CD4-positive, alpha-beta T cell treated with Interleukin-4 for 4 hours (primary cell): ENCODE measurements around the gene EIF2B5.
"Not testable (repeated sequence)": the region's sequence is repeated elsewhere in the genome, so short reads cannot be mapped to it uniquely, and the experiment has no call there.

Experiments
- DNase-seq: peaks from one replicate; pipeline ENCODE4 v3.0.0-alpha.2; 2020

EIF2B5 gene

DNA sequence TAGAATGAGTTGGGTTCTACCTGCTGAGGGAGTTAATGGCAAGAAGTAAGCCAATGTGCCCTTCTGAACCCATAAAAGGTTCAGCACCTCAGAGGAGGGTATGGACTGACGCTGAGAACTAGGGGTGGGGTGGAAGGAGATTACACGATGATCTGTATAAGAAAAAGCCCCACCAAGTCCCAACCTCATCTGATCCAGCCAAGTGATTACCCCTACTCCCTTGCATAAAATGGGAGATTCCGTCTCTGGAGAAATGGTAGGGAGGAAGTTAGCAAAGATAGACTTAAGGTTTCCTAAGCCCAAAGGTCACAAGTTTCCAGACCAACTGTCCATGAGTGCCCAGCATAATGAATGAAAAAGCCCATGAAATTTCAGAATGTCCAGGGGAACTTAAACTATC lies 12.9 kb downstream of the EIF2B5 start:
- no peak for DNase-seq

- no peak for DNase-seq
These were observed 14.0 kb downstream of the EIF2B5 start for GRCh38 chr3:184149123-184149522.

DNA sequence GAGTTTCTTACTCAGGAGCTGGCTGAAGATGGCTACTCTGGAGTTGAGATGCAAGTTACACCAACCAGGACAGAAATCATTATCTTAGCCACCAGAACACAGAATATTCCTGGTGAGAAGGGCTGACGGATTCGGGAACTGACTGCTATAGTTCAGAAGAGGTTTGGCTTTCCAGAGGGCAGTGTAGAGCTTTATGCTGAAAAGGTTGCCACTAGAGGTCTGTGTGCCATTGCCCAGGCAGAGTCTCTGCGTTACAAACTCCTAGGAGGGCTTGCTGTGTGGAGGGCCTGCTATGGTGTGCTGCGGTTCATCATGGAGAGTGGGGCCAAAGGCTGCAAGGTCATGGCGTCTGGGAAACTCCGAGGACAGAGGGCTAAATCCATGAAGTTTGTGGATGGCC lies 14.6 kb downstream of the EIF2B5 start:
- not testable (repeated sequence) for DNase-seq

DNA sequence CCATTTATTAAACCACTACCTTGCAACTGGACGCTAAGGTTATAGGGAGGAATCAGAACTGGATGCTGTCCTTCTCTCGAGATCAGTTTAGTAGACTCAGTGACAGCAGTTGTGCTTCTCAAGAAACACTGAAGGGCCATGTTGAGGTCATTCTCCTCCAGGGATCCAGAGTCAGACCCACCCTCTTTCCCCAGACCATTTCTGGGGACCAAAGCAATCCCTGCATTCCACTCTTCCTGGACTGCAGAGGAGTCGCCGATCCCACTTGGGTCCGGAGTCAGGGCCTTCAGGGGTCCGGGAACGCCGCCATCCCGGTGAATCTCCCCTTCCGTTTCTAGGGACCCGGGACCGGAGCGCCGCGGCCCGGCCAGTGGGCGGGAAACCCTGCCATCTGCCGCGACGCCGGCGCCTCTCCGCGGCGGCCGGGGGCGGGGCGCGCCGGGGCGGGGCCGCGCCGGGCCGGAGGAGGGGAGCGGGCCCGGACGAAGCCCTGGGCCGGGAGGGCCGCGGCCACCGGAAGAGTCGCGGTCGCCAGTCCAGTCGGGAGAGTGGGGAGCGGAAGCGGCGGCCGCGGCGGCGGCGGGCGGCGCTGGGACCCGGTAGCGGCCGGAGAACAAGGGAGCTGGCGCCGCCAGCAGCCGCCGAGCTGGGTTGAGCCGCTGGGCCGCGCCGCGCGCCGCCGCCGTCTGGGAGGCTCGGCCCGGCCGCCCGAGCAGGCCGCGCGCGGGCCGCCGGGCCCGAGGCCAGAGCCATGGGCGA lies 19.9 kb downstream of the EIF2B5 start, which contains the start of gene DVL3:
Gene DVL3 (plus strand): TSS at position 493 of the 759 bp plus-strand sequence. CDS start 259 bp downstream, at position 752.
- no peak for DNase-seq

DNA sequence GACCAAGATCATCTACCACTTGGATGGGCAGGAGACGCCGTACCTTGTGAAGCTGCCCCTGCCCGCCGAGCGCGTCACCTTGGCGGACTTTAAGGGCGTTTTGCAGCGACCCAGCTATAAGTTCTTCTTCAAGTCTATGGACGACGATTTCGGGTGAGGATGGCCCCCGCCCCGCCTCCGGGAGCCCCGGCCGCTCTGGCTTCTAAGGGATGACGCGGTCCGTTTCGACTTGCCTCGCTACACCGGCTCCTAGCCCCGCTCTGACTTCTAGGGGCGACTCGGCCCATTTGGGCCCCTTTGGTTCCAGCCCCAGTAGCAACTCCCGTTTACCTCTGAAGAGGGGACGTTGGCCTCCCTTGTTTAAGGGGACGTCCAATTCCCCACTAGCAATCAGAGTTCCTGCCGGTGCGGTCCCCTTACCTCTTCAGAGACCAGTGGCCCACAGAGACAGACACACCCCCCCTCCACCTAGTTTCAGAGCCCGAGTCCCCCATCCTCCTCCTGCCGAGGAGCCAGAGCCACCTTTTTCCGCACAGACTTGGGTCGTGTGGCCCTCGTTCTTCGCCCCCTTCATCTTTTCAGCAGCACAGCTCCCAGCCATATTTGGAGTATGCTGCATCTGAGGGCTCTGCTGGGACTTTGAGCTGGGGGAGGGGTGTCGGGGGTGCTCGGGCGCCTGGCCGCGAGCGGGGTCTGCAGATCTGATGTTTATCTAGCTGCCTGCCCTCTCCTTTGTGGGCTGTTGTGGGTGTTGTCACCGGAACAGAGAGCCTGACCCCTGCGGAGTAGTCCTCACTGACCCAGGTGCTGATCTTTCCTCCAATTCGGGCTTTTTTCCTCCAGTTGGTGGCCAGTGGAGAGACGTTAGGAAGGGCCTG lies 20.7 kb downstream of the EIF2B5 start:
- DNase-seq, result no peak

- DNase-seq, result no peak
These were observed 21.4 kb downstream of the EIF2B5 start for GRCh38 chr3:184156522-184156955.

- DNase-seq, result no peak
These were observed 22.0 kb downstream of the EIF2B5 start for GRCh38 chr3:184157206-184157605.

- no peak for DNase-seq
These were observed 23.2 kb downstream of the EIF2B5 start for GRCh38 chr3:184158404-184158803.

GRCh38 chr3:184160456-184160855 lies 25.3 kb downstream of the EIF2B5 start:
- no peak for DNase-seq

GRCh38 chr3:184162571-184163070 lies 27.5 kb downstream of the EIF2B5 start:
- not testable (repeated sequence) for DNase-seq

GRCh38 chr3:184164648-184165330 lies 29.6 kb downstream of the EIF2B5 start:
- no peak for DNase-seq

GRCh38 chr3:184165543-184165942 lies 30.4 kb downstream of the EIF2B5 start:
- no peak for DNase-seq

DNA sequence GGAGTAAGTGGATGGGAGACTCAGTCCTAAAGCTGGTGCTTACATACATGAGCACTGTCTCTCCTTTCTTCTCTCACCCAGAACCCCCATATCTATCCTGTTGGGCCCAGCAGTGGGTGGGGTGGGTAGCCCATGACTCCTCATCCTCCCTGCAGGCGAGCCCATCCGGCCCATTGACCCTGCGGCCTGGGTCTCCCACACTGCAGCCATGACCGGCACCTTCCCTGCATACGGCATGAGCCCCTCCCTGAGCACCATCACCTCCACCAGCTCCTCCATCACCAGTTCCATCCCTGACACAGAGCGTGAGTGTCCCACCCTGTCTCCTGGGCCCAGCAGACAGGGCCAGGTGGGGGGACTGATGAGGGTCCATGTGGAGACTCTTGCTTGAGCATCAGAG lies 31.5 kb downstream of the EIF2B5 start:
- DNase-seq, result no peak

DNA sequence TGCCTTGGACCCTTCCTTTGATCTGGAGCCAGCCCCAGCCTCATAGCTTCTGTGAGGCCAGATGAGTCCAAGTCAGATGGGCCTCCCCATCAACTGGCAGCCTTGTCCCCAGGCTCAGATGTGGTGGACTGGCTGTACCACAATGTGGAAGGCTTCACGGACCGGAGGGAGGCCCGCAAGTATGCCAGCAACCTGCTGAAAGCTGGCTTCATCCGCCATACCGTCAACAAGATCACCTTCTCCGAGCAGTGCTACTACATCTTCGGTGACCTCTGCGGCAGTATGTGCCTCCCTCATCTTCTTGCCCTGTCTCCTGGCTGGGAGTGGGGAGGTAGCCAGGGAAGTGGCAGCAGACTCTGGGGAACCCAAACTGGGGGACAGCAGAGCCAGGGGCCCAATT lies 32.6 kb downstream of the EIF2B5 start:
- DNase-seq, result no peak

DNA sequence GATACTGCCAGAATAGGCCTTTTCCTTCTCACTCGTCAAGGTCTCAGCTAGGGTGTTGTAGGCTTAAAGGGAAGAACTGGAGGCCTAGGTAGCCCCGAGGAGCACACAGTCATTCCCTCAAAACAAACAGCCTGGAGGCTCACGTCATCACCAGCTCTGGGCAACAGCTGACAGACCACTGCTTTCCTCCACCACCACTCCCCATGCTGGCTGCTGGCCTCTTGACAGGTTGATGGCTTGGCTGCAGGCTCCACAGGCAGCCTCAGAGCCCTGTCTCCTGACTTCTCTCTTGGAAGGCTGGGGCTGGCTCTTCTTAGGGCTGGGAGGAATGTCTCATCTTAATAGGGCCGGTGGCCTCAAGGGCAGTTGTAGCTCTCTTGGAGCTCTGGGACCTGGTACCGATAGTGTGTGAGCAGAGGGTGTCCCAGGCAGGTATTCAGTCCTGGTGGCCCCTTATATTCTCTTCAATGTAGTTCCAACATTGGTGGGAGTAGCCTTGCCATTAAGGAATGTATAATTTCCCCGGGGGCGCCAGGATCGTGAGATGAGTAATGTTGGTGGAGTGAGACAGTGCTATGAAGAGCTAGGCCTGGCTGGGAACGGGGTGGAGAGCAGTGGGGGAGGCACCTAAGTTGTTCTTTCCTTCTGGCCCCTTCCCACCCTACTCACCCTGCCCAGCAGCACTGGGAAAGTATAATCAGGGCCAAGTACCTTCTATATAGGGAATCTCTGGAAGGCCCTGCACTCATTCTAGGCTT lies 33.4 kb downstream of the EIF2B5 start:
- DNase-seq, result no peak

GRCh38 chr3:184169896-184170875 lies 35.0 kb downstream of the EIF2B5 start:
- DNase-seq, result no peak

DNA sequence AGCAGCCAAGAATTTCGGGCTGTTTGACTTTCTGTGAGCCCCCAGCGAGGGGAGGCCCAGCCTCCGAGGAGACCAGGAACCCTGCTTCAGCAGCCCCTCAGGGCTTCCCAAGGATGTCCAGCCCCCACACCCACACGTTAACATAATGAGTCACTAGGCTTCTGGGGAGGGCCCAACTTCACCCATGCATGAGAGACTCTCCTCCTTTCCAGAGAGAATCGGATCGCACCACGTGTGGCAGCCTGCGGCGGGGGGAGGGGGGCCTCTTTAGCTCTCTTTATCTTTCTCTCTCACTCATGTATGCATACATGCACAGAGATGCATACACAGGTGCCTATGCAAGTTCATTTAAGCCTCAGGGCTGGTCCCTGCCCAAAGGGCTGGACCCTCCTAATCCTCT lies 36.4 kb downstream of the EIF2B5 start:
- no peak for DNase-seq

DNA sequence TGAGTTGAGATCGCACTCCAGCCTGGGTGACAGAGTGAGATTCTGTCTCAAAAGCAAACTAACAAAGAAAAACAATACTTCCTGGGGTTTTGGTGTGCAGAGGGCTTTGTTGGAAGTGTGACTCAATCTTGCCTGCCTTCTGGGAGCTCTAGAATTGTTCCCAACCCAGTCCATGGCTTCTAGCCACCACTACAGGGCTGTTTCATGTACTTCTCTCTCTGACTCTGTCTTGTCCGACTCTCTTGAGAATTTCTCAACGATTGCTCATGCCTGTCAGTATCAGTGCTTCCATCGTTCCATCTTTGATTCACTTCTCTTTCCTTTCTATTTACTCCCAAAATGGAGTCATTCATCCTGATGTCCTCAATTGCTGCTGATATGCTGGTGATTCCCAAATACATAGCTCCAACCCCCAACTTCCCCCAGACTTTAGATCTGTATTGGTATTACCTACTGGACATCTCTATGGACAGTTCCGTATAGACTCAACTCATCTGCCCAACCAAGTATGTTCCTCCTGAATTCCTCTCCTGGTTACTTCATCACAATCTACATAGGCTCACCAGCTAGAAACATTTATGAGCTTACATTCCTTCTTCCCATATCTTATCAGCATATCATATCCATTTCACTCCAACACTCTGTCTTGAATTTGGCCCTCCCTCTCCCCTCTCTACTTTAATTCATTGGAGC lies 37.7 kb downstream of the EIF2B5 start:
- no peak for DNase-seq

DNA sequence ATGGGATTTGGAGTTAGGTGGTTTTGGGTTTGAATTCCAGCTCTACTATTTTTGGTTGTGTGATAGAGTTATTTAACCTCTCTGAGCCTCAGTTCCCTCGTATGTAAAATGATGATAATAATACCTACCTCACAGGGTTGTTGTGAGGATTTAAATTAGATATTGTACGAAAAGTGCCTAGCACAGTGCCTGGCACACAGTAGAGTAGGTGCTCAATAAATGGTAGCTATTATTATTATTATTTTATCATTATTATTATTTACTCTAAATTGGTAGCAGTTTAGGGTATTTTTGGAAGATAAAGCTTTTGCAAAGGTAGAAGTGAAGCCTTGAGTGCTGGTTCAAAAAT lies 38.2 kb downstream of the EIF2B5 start:
- no peak for DNase-seq

GRCh38 chr3:184174284-184174645 lies 39.1 kb downstream of the EIF2B5 start:
- no peak for DNase-seq
